Type B pancreatic cell (in vitro differentiated cells): Measurements from ENCODE around the gene STX10. TPM values are rescaled to one million over a fixed set of nuclear protein-coding genes. Genes with fewer than 3 reads are reported as not detected.

ENCODE experiments used
- DNase-seq: peaks from one replicate; pipeline ENCODE4 v3.0.0; 2021; ENCODE audit warnings: mixed read lengths; ENCODE audit not compliant: unreplicated experiment; ENCODE audit errors: extremely low spot score
- H3K27ac Mint-ChIP-seq: 2 replicates; pipeline ENCODE4 v1.8.0; 2021; ENCODE audit warnings: mild to moderate bottlenecking, mixed read lengths
- H3K27me3 Mint-ChIP-seq: 2 replicates; pipeline ENCODE4 v1.8.0; 2021; ENCODE audit warnings: mixed read lengths
- H3K36me3 Mint-ChIP-seq: 2 replicates; pipeline ENCODE4 v1.8.0; 2021; ENCODE audit warnings: mixed read lengths
- H3K4me1 Mint-ChIP-seq: one replicate; pipeline ENCODE4 v1.8.0; 2021; ENCODE audit warnings: mixed read lengths; ENCODE audit not compliant: unreplicated experiment
- H3K4me3 Mint-ChIP-seq: 2 replicates; pipeline ENCODE4 v1.8.0; 2021; ENCODE audit warnings: mild to moderate bottlenecking, mixed read lengths
- H3K9me3 Mint-ChIP-seq: 2 replicates; pipeline ENCODE4 v1.8.0; 2021; ENCODE audit warnings: mixed read lengths
- total RNA-seq: library from RNA; stranded (reverse); gene quantifications from 2 replicates; pipeline ENCODE4 v1.2.1, GENCODE V29; 2021; ENCODE audit warnings: low replicate concordance
- TF ChIP-seq, protein P1 (sequence below): fragments of 200-600 bp; sonication (generic); conservative IDR thresholded peaks from 2 replicates; pipeline ENCODE4 v1.5.0; 2021; ENCODE audit warnings: antibody characterized with exemption, mild to moderate bottlenecking

Gene STX10
- total RNA-seq, 1 donor from 2014 or later = 45.2 TPM

DNA sequence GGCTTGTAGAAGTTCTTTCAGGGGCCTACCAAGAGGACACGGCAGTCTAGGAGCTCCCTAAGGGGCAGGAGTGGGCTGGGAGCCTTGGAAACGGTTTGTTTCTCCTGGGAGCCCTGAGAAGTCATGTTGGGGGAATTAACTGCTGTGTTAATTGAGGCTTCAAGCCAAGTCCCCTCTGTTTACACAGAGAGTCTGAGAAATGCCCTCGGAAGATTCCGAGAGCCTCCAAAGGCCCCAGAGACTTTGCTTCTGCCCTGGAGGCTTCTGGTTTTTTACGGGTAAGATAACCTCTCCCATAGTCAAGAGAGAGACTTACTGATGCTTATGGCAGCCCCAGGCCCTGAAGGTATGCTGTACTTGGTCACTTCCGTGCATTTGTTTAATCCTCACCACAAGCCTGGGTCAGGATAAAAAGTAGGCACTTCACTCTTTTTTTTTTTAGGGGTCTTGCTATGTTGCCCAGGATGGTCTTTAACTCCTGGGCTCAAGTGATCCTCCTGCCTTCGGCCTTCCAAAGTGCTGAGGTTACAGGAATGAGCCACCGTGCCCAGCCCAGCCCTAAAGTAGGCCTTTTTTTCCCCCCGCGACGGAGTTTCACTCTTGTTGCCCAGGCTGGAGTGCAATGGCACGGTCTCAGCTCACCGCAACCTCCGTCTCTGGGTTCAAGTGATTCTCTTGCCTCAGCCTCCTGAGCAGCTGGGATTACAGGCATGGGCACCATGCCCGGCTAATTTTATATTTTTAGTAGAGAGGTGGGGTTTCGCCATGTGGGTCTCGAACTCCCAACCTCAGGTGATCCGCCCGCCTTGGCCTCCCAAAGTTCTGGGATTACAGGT lies 15.2 kb upstream of the STX10 start:
- no peaks in the 10 kb centered on the region for H3K9me3 Mint-ChIP-seq
- H3K27me3 Mint-ChIP-seq = no peaks in the 10 kb centered on the region
- H3K4me3 Mint-ChIP-seq = peak overlapping the region; percentile 85
- H3K4me1 Mint-ChIP-seq = peaks cover 39% of the 10 kb centered on the region
- TF ChIP-seq, protein P1, sequence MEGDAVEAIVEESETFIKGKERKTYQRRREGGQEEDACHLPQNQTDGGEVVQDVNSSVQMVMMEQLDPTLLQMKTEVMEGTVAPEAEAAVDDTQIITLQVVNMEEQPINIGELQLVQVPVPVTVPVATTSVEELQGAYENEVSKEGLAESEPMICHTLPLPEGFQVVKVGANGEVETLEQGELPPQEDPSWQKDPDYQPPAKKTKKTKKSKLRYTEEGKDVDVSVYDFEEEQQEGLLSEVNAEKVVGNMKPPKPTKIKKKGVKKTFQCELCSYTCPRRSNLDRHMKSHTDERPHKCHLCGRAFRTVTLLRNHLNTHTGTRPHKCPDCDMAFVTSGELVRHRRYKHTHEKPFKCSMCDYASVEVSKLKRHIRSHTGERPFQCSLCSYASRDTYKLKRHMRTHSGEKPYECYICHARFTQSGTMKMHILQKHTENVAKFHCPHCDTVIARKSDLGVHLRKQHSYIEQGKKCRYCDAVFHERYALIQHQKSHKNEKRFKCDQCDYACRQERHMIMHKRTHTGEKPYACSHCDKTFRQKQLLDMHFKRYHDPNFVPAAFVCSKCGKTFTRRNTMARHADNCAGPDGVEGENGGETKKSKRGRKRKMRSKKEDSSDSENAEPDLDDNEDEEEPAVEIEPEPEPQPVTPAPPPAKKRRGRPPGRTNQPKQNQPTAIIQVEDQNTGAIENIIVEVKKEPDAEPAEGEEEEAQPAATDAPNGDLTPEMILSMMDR = no peak
- DNase-seq = no peak
- no peaks in the 10 kb centered on the region for H3K36me3 Mint-ChIP-seq
- peak overlapping the region; percentile 99 for H3K27ac Mint-ChIP-seq

DNA sequence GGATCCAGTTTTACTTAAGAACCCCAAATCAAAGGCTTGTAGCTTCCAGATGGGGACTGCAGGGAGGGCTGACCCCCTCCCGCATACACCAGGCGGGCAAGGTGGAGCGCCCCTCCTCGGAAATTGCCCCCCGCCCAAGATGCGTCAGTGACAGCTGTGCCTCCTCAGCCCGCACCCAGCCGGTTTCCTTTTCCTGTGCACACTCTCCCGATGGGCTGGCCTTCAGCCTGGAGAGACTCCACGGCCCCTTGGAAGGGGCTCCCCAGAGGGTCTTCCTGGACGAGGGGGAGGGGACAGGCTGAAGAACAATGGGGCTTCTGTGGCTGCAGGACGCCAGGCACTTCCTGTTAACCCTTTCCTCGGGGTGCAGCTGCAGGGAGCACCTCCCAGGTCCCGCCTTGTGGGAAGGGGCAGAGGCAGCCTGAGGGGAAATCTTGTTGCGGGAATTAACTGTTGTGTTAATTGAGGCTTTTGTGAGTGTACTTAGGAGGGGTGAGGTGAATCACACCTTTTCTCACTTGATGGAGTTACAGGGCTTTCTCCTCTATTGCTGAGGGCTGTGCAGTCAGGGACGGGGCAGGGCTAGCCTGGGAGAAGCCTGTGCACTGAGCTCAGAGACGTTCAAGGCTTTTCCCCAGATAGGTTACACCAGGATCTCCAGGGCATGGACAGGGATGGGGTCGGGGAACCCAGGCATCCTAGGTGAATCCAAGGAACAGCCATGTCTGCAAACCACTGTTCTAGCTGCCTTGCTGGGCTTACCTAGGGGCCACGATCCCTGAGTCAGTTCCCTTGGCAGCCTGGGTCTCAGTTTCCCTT lies 14.4 kb upstream of the STX10 start:
- peaks cover 36% of the 10 kb centered on the region for H3K4me1 Mint-ChIP-seq
- no peaks in the 10 kb centered on the region for H3K9me3 Mint-ChIP-seq
- H3K4me3 Mint-ChIP-seq = peak overlapping the region; percentile 85
- TF ChIP-seq, protein P1 = no peak
- H3K36me3 Mint-ChIP-seq = no peaks in the 10 kb centered on the region
- peak; percentile 85 for DNase-seq
- no peaks in the 10 kb centered on the region for H3K27me3 Mint-ChIP-seq
- H3K27ac Mint-ChIP-seq = peak overlapping the region; percentile 99

DNA sequence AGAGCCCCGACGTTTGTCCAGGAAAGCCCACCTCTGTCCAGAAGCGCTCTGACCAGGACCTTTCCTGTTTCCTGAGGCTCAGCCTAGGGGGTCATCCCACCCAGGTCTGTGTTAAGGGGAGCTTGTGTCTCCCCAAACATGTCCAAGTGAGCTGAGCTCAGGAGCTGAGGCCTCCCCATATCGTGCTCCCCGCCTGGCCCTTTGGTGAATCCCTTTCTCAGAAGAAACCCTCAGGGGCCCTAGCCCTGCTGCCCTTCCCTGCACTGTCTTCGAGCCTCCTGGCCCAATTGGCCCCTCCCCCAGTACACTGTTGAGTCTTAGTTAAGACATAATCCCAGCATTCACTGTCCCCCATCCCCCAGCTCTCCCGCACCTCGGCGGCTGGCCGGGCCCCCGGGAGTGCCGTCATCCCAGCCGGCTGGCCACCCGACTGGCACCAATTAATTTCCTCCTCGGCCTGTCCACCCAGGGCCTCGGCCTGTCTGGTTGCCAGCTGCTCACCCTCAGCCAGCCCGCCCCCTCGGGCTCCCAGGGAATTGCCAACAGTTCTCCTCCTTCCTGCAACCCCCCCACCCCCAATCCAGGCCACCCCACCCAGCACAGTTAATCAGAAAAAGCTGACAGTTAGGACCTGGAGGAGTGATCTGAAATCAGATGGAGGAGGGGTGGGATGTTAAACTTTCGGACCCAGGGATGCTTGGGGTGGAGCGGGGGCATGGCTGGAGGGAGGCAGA lies 13.6 kb upstream of the STX10 start:
- TF ChIP-seq, protein P1 = no peak
- H3K36me3 Mint-ChIP-seq = no peaks in the 10 kb centered on the region
- DNase-seq = peak; percentile 84
- peak overlapping the region; percentile 99 for H3K27ac Mint-ChIP-seq
- H3K4me3 Mint-ChIP-seq = peak overlapping the region; percentile 85
- peaks cover 34% of the 10 kb centered on the region for H3K4me1 Mint-ChIP-seq
- H3K27me3 Mint-ChIP-seq = no peaks in the 10 kb centered on the region
- H3K9me3 Mint-ChIP-seq = no peaks in the 10 kb centered on the region

DNA sequence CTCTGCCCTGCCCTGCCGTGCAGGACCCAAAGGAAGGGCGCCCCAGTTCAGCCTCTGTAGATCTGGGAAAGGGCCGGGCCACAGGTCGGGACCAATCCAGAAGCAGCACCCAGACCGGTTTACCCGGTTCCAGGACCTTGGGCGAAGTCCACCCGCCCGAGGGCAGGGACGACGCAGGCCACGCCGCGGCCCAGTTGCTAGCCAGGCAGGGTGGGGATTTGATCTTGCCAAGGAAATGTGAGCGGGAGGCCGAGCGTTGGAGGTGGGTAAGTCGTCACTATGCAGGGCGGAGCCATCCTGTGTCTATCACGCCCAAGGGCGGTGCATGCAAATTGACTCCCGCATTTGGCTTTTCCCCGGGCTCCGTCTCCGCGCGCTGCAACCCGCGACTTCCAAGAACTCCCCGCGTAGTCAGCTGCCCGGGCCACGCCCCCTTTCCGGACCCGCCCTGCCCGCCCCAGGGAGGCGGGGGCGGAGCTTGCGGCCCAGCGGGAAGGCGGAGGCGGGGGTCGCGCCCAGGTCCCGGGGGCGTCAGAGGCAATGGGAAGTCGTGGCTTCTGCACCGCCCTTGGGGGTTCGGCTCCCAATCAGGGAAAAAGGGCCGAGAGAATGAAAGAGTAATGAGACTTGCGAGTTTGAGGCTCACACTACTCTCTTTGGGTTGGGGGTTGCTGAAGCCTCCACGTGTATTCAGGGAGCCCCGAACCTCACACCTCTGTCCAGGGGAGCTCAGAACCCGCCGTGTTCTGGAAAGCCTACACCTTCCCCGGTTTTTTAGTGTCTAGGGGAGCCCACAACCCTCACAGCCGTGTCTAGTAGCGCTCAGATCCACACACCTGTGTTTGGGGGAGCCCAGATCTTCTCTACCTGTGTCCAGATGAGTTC lies 12.8 kb upstream of the STX10 start:
- no peaks in the 10 kb centered on the region for H3K9me3 Mint-ChIP-seq
- no peaks in the 10 kb centered on the region for H3K36me3 Mint-ChIP-seq
- H3K27me3 Mint-ChIP-seq = no peaks in the 10 kb centered on the region
- peaks cover 34% of the 10 kb centered on the region for H3K4me1 Mint-ChIP-seq
- peak overlapping the region; percentile 99 for H3K27ac Mint-ChIP-seq
- TF ChIP-seq, protein P1 = no peak
- DNase-seq = peak; percentile 94
- H3K4me3 Mint-ChIP-seq = peak overlapping the region; percentile 85
